GM18909 (cell line): ENCODE results near the gene SH3BP4.

Experiments used
- ATAC-seq: cut with Tn5 transposase; IDR thresholded peaks from one replicate; pipeline ENCODE4 v1.9.1; 2021; ENCODE audit warnings: mild to moderate bottlenecking; ENCODE audit not compliant: unreplicated experiment, poor library complexity

SH3BP4 gene

GRCh38 chr2:235073868-235074413, 122.1 kb downstream of the SH3BP4 start:
- no peak for ATAC-seq

- no peak for ATAC-seq
Observed at GRCh38 chr2:235077046-235077445, 125.2 kb downstream of the SH3BP4 start.

DNA sequence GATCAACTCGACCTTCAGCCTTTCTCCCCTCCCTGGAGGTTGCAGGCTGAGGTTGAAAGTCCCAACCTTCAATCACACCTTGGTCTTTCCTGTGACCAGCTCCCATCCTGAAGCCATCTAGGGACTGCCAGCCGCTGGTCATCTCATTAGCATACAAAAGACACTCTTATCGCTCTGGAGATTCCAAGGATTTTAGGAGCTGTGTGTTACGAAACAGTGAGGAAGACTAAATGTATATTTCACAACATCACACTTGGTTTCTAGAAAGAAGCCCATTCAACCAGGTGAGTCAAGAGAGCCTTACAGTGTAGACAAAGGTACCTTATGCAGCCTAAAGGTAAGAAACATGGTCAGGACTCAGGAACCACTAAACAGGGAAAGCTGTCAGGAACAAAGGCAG, 126.4 kb downstream of the SH3BP4 start:
- ATAC-seq: no peak

GRCh38 chr2:235078914-235079472, 127.2 kb downstream of the SH3BP4 start:
- no peak for ATAC-seq

DNA sequence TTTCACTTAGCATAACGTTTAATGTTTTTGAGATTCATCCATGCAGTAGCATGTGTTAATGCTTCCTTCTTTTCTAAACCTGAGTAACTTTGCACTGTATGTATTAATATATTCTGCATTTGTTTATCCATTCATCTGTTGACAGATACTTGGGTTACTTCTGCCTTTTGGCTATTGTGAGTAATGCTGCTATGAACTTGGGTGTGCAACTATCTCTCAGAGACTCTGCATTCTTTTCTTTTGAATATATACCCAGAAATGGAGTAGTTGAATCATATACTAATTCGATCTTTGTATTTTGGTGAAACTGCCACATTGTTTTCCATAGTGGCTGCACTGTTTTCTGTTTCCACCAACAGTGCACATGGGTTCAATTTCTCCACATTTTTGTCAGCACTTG, 128.3 kb downstream of the SH3BP4 start:
- ATAC-seq: no peak

DNA sequence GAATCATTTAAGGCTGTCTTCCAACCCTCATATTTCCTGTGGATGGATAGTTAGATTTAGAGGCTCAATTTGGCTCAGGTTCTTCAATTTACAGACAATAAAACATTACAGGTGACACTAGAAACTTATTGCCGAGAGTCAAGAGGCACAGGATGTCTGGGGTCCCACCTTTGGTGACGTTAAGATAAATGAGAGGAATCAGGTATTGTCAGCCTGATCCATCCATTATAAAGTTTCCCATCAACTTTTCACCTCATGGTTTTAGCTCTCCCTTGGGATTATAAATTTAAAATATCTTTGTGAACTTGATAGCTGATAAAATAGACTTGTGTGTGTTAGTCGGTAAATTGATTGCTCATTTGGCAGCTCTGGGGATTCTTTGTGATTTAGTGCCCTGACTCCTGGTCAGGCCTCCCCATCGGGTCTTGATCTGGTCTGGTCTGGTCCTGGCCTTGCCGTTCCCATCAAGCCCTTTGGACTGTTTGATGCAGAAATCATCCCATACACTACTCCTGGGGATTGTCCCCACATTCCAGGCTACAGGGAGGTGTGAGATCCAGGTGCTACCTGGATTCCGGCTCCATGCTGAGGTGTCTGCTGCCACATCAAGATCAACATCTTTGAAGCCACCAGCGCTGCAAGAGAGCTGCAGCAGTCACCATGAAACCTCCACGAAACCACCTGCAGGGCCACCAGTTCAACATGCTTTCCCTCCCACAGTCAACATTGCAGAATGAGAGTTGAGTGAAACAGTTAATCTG, 130.9 kb downstream of the SH3BP4 start:
- no peak for ATAC-seq

GRCh38 chr2:235083822-235084221, 132.0 kb downstream of the SH3BP4 start:
- ATAC-seq: no peak

GRCh38 chr2:235084424-235084823, 132.6 kb downstream of the SH3BP4 start:
- no peak for ATAC-seq

DNA sequence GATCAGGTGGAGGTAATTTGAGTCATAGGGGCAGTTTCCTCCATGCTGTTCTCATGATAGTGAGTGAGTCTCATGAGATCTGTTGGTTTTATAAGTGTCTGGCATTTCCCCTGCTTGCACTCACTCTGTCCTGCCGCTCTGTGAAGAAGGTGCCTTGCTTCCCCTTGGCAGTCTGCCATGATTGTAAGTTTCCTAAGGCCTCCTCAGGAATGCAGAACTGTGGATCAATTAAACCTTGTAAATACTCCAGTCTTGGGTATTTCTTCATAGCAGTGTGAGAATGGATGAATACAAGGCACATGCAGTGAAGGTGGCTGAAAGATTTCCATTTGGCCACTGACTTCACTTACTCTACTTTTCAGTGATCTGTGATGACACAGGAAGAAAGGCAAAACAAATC, 133.7 kb downstream of the SH3BP4 start:
- no peak for ATAC-seq

DNA sequence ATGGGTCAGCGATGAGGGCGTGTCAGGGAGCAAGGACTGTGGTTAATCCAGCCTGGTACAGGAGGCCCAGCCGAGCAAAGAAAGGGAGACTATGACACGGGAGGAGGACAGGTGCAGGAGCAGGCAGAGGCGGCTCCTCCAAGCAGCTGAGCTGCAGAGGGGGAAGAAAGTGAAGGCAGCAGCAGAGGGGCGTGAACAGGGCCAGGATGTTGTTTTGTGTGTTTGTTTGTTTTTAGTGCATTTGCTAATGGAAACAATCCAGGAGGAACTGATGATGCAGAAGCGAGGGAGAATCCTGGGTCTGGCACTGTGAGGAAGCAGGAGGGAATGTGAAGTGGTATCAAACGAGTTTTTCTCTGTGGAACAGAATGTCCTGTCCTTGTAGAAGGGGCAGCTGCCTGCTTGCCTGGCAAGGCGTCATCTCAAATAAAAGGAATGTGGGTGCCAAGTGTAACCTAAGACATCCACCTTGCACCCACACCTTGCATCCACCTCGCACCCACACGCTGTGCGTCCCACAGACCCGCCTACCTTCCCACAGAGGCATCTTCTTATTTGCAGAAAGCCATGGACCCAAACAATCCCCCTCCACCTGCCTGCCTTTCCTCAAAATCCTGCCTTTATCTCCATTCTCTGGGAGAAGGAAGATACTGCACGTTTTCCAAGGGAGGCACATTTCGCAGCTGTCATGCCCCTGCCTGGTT, 134.8 kb downstream of the SH3BP4 start:
- no peak for ATAC-seq

DNA sequence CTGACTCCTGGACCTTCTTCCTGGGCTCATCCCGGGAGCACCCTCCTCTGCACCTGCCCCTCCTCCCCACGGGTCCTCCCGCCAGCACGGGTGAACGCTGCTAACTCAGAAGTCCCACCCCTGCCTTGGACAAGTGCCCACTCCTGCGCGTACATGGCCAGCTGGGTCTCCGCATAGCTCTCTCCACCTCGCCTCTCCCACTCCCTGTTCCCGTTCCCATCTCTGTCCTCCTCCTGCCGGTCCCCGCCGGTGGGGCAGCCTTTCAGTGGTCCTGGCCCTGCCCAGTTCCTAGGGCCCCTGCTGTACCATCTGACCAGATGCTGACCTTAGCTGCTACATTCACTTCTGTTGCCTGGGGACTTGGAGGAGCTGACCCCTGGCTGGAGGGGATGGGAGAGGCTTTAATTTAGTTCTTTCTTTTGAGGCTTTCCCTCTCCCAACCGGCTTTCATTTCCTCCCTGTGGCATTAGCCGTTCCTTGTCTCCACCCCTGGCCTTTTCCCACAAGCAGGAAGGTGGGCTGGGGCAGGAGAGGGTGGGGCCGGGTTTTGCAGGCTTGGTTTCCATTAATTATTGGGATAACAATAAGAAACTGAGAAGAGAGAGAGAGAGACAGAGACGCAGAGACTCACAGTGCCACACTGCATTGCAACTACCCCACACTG, 136.1 kb downstream of the SH3BP4 start:
- ATAC-seq: no peak

- ATAC-seq: no peak
Observed at GRCh38 chr2:235088496-235088921, 136.7 kb downstream of the SH3BP4 start.

DNA sequence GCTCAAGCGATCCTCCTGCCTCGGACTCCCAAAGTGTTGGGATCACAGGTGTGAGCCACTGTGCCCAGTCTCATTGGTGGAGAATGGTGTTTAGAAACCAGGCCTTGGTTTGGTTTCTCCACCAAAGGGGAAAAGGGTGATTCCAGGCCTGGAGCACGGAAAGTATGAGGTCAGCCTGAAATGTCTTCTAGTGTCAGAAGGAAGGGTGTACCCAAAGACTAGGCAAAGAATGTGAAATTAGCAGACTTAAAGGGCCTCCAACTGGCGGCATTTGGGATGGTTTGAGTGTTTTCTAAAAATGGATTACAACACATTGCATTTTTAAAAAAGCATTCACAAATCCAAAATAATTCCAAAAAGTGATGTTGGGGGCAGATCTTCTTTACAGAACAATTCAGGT, 139.6 kb downstream of the SH3BP4 start:
- ATAC-seq: no peak

DNA sequence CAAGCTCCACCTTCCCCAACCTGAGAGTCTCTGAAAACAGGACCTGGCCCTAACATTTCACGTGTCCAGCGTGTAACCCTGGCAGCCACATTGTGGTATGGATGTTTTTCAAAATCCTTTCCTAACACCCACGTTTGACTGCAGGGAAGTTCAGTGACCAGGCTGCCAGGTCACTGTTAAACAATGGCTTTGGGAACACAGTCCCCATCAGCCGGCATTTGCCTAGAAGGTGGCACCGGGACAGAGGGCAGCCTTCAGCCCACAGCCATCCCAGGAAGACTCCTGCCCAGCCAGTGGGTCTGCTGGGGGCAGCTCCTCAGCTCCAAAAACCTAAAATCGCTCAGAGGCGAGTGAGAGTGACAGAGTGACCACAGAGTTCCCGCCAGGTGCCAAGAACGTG, 140.2 kb downstream of the SH3BP4 start:
- no peak for ATAC-seq

- no peak for ATAC-seq
Observed at GRCh38 chr2:235092433-235093223, 140.8 kb downstream of the SH3BP4 start.

GRCh38 chr2:235094457-235094856, 142.6 kb downstream of the SH3BP4 start:
- no peak for ATAC-seq

DNA sequence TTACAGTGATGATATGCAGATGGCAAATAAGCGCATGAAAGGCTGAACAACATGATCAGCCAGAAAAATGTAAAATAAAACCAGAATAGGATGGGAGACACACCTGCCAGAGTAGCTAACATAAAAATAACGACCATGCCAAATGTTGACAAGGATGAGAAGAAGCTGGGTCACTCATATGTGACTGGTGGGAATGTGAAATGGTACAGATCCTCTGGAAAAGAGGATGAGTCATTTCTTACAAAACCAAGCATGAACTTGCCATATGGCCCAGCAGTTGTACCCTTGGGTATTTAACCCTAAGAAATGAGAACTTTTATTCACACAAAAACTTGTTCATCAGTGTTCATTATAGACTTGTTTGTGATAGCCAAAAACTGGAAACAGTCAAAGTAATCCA, 143.8 kb downstream of the SH3BP4 start:
- no peak for ATAC-seq

- ATAC-seq: no peak
Observed at GRCh38 chr2:235096447-235096846, 144.6 kb downstream of the SH3BP4 start.

- no peak for ATAC-seq
Observed at GRCh38 chr2:235097196-235097595, 145.4 kb downstream of the SH3BP4 start.

DNA sequence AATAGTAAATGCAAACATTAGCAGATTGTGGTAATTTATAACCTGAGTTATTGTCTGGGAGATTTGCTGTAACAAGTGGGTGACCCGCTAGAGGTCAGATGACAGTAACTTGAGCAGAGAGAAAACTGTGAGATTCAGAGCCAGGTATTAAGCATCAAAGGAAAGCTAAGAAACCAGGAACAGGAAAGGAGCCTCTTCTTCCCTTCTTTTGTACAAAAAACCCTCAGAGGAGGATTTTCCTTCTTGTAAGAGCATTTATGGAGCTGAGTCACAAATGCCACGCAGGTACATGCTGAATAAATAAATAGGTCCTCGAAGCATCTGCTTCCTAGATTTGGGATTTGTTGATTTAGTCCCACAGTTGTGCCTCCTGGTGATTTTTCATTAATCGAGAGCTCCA, 146.5 kb downstream of the SH3BP4 start:
- no peak for ATAC-seq
